Heart left ventricle (tissue), 16 donors: ENCODE measurements around the gene ZACN. TPM values are rescaled to one million over a fixed set of nuclear protein-coding genes. Genes with fewer than 3 reads are reported as not detected.

Source experiments
- ATAC-seq, 4 donors: fragments of 200-7000 bp; cut with Tn5 transposase; one replicate each; pipeline ENCODE4 v1.9.1; 2020 to 2022; ENCODE audit warnings: moderate library complexity in 4 of 4, mild to moderate bottlenecking in 3 of 4, moderate number of reproducible peaks in 1 of 4
- DNase-seq, 5 donors: peaks; one replicate each; pipeline ENCODE4 v3.0.0-alpha.2; 2020
- H3K27ac ChIP-seq, 12 donors: fragments of 200-600 bp; sonication (generic) in 4 of 12; one replicate each; pipeline versions ENCODE4 v1.5.0 to v1.8.0; 2016 to 2022; ENCODE audit warnings: mild to moderate bottlenecking in 2 of 12
- H3K27me3 ChIP-seq, 9 donors: fragments of 200-600 bp; sonication (generic) in 2 of 9; one replicate each; pipeline versions ENCODE4 v1.5.1 to v1.8.0; 2016 to 2022; ENCODE audit warnings: mild to moderate bottlenecking in 3 of 9
- H3K36me3 ChIP-seq, 9 donors: fragments of 200-600 bp; sonication (generic) in 2 of 9; one replicate each; pipeline versions ENCODE4 v1.5.0 to v1.8.0; 2018 to 2022; ENCODE audit warnings: mild to moderate bottlenecking in 2 of 9
- H3K4me1 ChIP-seq, 12 donors: fragments of 200-600 bp; sonication (generic) in 4 of 12; one replicate each; pipeline versions ENCODE4 v1.5.0 to v1.8.0; 2016 to 2022; ENCODE audit warnings: mild to moderate bottlenecking in 3 of 12
- H3K4me3 ChIP-seq, 12 donors: fragments of 200-600 bp; sonication (generic) in 4 of 12; one replicate each; pipeline versions ENCODE4 v1.5.0 to v1.8.0; 2017 to 2022; ENCODE audit warnings: mild to moderate bottlenecking in 9 of 12, moderate library complexity in 4 of 12
- H3K9me3 ChIP-seq, 12 donors: fragments of 200-600 bp; sonication (generic) in 4 of 12; one replicate each; pipeline versions ENCODE4 v1.5.0 to v1.8.0; 2016 to 2022; ENCODE audit warnings: mild to moderate bottlenecking in 1 of 12
- POLR2A ChIP-seq, 2 donors: fragments of 450-650 bp; IDR thresholded peaks; one replicate each; pipeline ENCODE4 v1.6.1; 2017; ENCODE audit warnings: antibody characterized with exemption in 2 of 2, mild to moderate bottlenecking in 2 of 2, moderate library complexity in 2 of 2
- WGBS, 4 donors: extraction: QIAGEN DNeasy Blood & Tissue Kit in 2 of 4; methylation state at CpG; one replicate each; pipeline versions ENCODE4 v1.1.5 to v1.1.7; 2013 to 2018; 5-methylcytosine and 5-hydroxymethylcytosine counted together
- intact Hi-C, 10 donors: fragments of 100-400 bp; cut with DNase I; formaldehyde crosslinking; loops; one replicate each; pipeline versions ENCODE4 v1.11.1 to v1.14.2; 2022
- polyA plus RNA-seq, 2 donors: library from polyadenylated mRNA; stranded (reverse); fragments of 200-250 nt; gene quantifications; one replicate each; pipeline ENCODE4 v1.2.3, GENCODE V29; 2013
- total RNA-seq, 9 donors: library from RNA; depleted of rRNA in 2 of 9; stranded (reverse); fragments of >200 nt in 2 of 9; fragmentation: NEBNext Ultra II Directional in 3 of 9; extraction: Animal tissue kit (Norgen Biotek cat#: 25700) in 3 of 9; gene quantifications; one replicate each; pipeline versions ENCODE4 v1.1.0 to v1.2.4, GENCODE V29; 2016 to 2023
- TF ChIP-seq, protein P1 (sequence below), 12 donors: fragments of 200-600 bp; sonication (generic) in 4 of 12; IDR thresholded peaks; one replicate each; pipeline versions ENCODE4 v1.5.0 to v1.8.0; 2018 to 2022; ENCODE audit warnings: antibody characterized with exemption in 12 of 12, mild to moderate bottlenecking in 5 of 12
- donor health status: ischemic (EF 13 %, LVEDD 7.1; RV severe dilation, severe dysfunction).
- donor health status: healthy with polysubstance abuse.
- donor health status: DM: no; HTN: yes; CAD: no.
- donor health status: DM: no; HTN: no; CAD: no.
- donor health status: ischemic (EF 25% LVEDD 6.9; RV normal size, moderate dysfunction).
- donor health status: ischemic (EF 25% LVEDD 5.7; RV mildly dilated, moderate dysfunction).
- donor health status: healthy.
- donor health status: DM: yes; HTN: yes; CAD: no.
- donor health status: ischemic (EF 35%, LVEDD 5.7; RV mildly dilated, moderate dysfunction).
- donor health status: nonischemic (EF 11% LVEDD 7.7; RV severe dilation, severe dysfunction).
- donor health status: DM: yes; HTN: yes; CAD: no.
- donor health status: PGD.
- donor health status: ischemic (EF 29% LVEDD 5.4; RV normal size, mild dysfunction).
- donor health status: nonischemic (EF 23%, LVEDD 6.1; RV moderate dilation, normal function).

The ZACN gene
- total and polyA plus RNA-seq, 11 donors: 0.13 to 1.5 (median 0.51) TPM; not detected in 8

DNA sequence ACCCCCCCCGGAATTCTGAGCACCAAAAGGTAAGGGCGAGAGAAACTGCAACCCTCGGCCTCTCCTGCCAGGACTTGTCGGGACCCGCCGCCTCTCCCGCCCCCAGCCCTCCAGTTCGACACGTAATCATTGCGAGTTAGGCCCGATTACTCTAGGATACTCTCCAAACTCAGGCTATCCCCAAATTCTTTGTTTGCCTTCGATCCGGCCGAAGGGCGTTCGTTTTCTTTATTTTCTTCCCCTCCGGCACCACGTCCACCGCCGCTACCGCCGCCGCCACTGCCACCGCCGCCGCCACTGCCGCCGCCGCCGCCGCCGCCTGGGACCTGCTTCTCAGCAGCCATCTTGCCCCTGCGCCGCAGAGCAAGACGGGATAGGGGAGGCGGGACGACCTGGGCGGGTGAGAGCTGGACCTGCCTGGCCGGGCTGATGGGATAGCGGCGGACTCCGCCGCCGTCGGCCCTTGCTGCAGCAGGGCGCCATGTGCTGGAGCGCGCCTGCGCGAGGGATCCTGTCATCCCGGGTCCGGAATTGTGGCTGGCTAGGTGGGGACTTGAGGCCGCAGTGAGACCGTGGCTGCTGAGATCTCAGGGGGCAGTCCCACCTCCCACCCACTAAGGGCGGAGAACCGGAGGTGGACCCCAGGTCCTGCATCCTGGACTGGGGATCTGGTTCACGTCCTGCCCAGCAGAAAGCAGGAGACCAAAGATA, 6.7 kb upstream of the ZACN start, which contains the start of gene SRP68:
SRP68 (minus strand) TSS at position 370 of the 711 bp plus-strand sequence; CDS start at position 344, 26 bp downstream.
- Histone ChIP-seq H3K4me1 (peaks cover 3 to 59% (median 40%) of the 10 kb centered on the region in 12 donors), H3K4me3 (peak within 1 kb of the TSS; percentile 56 to 93 (median 80)), H3K36me3 (peaks cover 0 to 29% (median 23%) of the 10 kb centered on the region in 9 donors), H3K9me3 (no peaks in the 10 kb centered on the region), H3K27me3 (peaks cover 25 to 40% (median 39%) of the 10 kb centered on the region in 9 donors), H3K27ac (peak within 1 kb of the TSS in 11 of 12 donors; percentile 37 to 83 (median 69))
- peak; percentile 92 to 96 (median 94) for DNase-seq
- intact Hi-C loops: loop anchor here in 1 of 10 donors (10.0 kb wide), 1 partner anchor 128 kb away; the partner anchor contains the start of gene FBF1
- 0 to 1% (median 0%) methylated on average over 39 to 57 of the region's 57 CpGs for WGBS, 4 donors
- TF ChIP-seq, protein P1, sequence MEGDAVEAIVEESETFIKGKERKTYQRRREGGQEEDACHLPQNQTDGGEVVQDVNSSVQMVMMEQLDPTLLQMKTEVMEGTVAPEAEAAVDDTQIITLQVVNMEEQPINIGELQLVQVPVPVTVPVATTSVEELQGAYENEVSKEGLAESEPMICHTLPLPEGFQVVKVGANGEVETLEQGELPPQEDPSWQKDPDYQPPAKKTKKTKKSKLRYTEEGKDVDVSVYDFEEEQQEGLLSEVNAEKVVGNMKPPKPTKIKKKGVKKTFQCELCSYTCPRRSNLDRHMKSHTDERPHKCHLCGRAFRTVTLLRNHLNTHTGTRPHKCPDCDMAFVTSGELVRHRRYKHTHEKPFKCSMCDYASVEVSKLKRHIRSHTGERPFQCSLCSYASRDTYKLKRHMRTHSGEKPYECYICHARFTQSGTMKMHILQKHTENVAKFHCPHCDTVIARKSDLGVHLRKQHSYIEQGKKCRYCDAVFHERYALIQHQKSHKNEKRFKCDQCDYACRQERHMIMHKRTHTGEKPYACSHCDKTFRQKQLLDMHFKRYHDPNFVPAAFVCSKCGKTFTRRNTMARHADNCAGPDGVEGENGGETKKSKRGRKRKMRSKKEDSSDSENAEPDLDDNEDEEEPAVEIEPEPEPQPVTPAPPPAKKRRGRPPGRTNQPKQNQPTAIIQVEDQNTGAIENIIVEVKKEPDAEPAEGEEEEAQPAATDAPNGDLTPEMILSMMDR (IDR thresholded peaks at IDR 0.05): peak in 1 of 12 donors; percentile 26
- TF ChIP-seq POLR2A (IDR thresholded peaks at IDR 0.05): peak in 1 of 2 donors; percentile 55
- ATAC-seq: peak; percentile 98 to 100 (median 100)

GRCh38 chr17:76074390-76075363, 4.3 kb upstream of the ZACN start, which contains the start of gene GALR2:
Gene GALR2 (plus strand): TSS chr17:76074781. CDS start chr17:76074884, 103 bp downstream.
- peaks cover 0 to 5% (median 3%) of the 10 kb centered on the region in 9 donors for H3K36me3 ChIP-seq
- H3K4me1 ChIP-seq: peaks cover 3 to 62% (median 43%) of the 10 kb centered on the region in 12 donors
- peak within 1 kb of the TSS in 7 of 12 donors; percentile 2 to 25 (median 14) for H3K4me3 ChIP-seq
- peaks cover 31 to 63% (median 55%) of the 10 kb centered on the region in 9 donors for H3K27me3 ChIP-seq
- H3K9me3 ChIP-seq: no peaks in the 10 kb centered on the region
- TF ChIP-seq, protein P1 (IDR thresholded peaks at IDR 0.05): no peak
- TF ChIP-seq POLR2A (IDR thresholded peaks at IDR 0.05): no peak
- intact Hi-C loops: loop anchor here in 2 of 10 donors (2.0 to 10.0 kb wide), 2 partner anchors 16 to 130 kb away; partner anchors contain the start of gene FBF1 (in 1 of the 2)
- ATAC-seq (no peak), DNase-seq (no peak)
- 3% methylated on average over 43 to 92 of the region's 92 CpGs for WGBS, 4 donors
- no peak within 1 kb of the TSS for H3K27ac ChIP-seq

DNA sequence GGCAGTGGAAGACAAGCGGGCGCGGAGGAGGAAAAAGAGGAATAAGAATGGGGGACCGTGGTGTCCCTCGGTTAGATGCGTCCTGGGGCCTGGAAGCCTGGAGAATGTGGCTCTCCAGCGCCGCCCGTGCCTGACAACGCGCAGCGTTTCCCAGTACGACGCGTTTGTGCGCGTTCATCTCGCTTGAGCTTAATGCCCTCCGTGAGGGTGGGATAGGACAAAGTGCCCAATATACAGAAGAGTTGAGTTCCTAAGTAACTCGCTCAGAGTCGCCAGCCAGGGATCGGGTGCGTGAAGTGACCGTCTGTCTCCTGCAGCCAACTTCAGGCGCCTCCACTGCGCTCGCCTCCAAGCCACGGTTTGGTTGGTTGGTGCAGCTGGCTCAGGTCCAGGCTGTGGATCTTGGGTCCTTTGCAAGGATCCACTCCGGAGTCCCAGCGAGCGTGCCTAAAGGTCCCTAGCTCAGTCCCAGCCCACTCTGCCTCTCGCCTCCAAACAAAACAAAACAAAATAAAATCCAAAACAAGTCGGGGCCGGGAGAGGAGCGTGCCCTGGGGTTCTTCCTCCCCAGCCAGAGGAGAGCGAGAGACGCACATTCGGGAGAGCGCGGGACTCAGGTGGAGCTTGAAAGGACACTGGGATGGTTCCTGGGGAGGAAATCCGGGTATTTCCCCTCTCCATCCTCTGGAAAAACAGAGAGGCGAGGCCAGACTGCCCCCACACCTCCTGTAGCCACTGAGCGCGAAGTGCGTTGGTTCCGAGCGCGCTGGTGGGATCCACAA, 3.4 kb upstream of the ZACN start:
- H3K9me3 ChIP-seq: no peaks in the 10 kb centered on the region
- no peak for TF ChIP-seq POLR2A (IDR thresholded peaks at IDR 0.05)
- TF ChIP-seq, protein P1 (IDR thresholded peaks at IDR 0.05): peak in 2 of 12 donors; percentile 12 to 28
- no peak overlapping the region for H3K27ac ChIP-seq
- peaks cover 3 to 67% (median 44%) of the 10 kb centered on the region in 12 donors for H3K4me1 ChIP-seq
- intact Hi-C loops: loop anchor here in 2 of 10 donors (2.0 to 10.0 kb wide), 2 partner anchors 15 to 131 kb away; partner anchors contain the start of gene FBF1 (in 1 of the 2)
- no peak for DNase-seq
- WGBS, 4 donors: 2 to 5% (median 3%) methylated on average over 47 to 48 of the region's 48 CpGs
- H3K36me3 ChIP-seq: no peaks in the 10 kb centered on the region
- peaks cover 31 to 68% (median 55%) of the 10 kb centered on the region in 9 donors for H3K27me3 ChIP-seq
- peak overlapping the region in 6 of 12 donors; percentile 5 to 25 (median 18) for H3K4me3 ChIP-seq
- no peak for ATAC-seq
